Pulmonary artery endothelial cell (primary cell): ENCODE measurements around the gene MRGPRG. TPM values are rescaled to one million over a fixed set of nuclear protein-coding genes. Genes with fewer than 3 reads are reported as not detected.

Experiments
- DNase-seq: peaks from one replicate; pipeline ENCODE4 v3.0.0-alpha.2; 2011; ENCODE audit warnings: low read depth, low spot score
- total RNA-seq: library from RNA; depleted of rRNA; stranded (reverse); fragments of >200 nt; gene quantifications from 2 replicates; pipeline ENCODE4 v1.2.3, GENCODE V29; 2014

MRGPRG gene
- total RNA-seq, 1 donor from 2014 or later = not detected

GRCh38 chr11:3207526-3208189 lies 11.0 kb downstream of the MRGPRG start:
- no peak for DNase-seq

- DNase-seq = no peak
Measured at GRCh38 chr11:3206922-3207204, 11.8 kb downstream of the MRGPRG start.

- DNase-seq = no peak
Measured at GRCh38 chr11:3206156-3206921, 12.3 kb downstream of the MRGPRG start.

GRCh38 chr11:3205261-3206155 lies 13.1 kb downstream of the MRGPRG start:
- no peak for DNase-seq

GRCh38 chr11:3204141-3205015 lies 14.2 kb downstream of the MRGPRG start:
- no peak for DNase-seq

- DNase-seq = no peak
Measured at GRCh38 chr11:3203221-3204043, 15.2 kb downstream of the MRGPRG start.

GRCh38 chr11:3202759-3203158 lies 15.9 kb downstream of the MRGPRG start:
- DNase-seq = no peak

GRCh38 chr11:3202305-3202704 lies 16.3 kb downstream of the MRGPRG start:
- no peak for DNase-seq

- no peak for DNase-seq
Measured at GRCh38 chr11:3201677-3202181, 16.9 kb downstream of the MRGPRG start.

GRCh38 chr11:3201112-3201581 lies 17.5 kb downstream of the MRGPRG start:
- no peak for DNase-seq

- DNase-seq = no peak
Measured at GRCh38 chr11:3200388-3201111, 18.1 kb downstream of the MRGPRG start.

GRCh38 chr11:3199537-3200295 lies 18.9 kb downstream of the MRGPRG start:
- no peak for DNase-seq

- DNase-seq = no peak
Measured at GRCh38 chr11:3198815-3199214, 19.8 kb downstream of the MRGPRG start.

GRCh38 chr11:3197878-3198528 lies 20.6 kb downstream of the MRGPRG start:
- no peak for DNase-seq

- DNase-seq = no peak
Measured at GRCh38 chr11:3197044-3197695, 21.4 kb downstream of the MRGPRG start.

- DNase-seq = no peak
Measured at GRCh38 chr11:3196161-3197043, 22.2 kb downstream of the MRGPRG start.
